ENCODE results near the gene ATAD1.
"Not testable (repeated sequence)": the region's sequence is repeated elsewhere in the genome, so short reads cannot be mapped to it uniquely, and the experiment has no call there.

The ATAD1 gene

GRCh38 chr10:87864496-87865059 lies 46.6 kb upstream of the ATAD1 start:
- peak overlapping the region; percentile 58 for H3K4me2 ChIP-seq (ENCODE audit: low read length)
- H3K27ac ChIP-seq, result peak overlapping the region; percentile 97
- peaks cover 12% of the 10 kb centered on the region for H3K4me1 ChIP-seq
- H3K27me3 ChIP-seq (ENCODE audit: control insufficient read depth, insufficient read depth, low read length), result no peaks in the 10 kb centered on the region
- H3K9ac ChIP-seq, result no peak overlapping the region
- H3K79me2 ChIP-seq, result peaks cover 11% of the 10 kb centered on the region
- H2AFZ ChIP-seq, result peak overlapping the region; percentile 50
- H3K9me3 ChIP-seq (ENCODE audit: control insufficient read depth, low read length), result no peaks in the 10 kb centered on the region
- TF ChIP-seq, protein P1, sequence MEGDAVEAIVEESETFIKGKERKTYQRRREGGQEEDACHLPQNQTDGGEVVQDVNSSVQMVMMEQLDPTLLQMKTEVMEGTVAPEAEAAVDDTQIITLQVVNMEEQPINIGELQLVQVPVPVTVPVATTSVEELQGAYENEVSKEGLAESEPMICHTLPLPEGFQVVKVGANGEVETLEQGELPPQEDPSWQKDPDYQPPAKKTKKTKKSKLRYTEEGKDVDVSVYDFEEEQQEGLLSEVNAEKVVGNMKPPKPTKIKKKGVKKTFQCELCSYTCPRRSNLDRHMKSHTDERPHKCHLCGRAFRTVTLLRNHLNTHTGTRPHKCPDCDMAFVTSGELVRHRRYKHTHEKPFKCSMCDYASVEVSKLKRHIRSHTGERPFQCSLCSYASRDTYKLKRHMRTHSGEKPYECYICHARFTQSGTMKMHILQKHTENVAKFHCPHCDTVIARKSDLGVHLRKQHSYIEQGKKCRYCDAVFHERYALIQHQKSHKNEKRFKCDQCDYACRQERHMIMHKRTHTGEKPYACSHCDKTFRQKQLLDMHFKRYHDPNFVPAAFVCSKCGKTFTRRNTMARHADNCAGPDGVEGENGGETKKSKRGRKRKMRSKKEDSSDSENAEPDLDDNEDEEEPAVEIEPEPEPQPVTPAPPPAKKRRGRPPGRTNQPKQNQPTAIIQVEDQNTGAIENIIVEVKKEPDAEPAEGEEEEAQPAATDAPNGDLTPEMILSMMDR (IDR thresholded peaks at IDR 0.05), result no peak
- peak overlapping the region; percentile 86 for H3K4me3 ChIP-seq (ENCODE audit: low read depth, low read length)
- H3K36me3 ChIP-seq (ENCODE audit: control insufficient read depth, insufficient read depth, low read length), result no peaks in the 10 kb centered on the region

GRCh38 chr10:87863951-87864495 lies 46.0 kb upstream of the ATAD1 start:
- Histone ChIP-seq H3K4me3 (ENCODE audit: low read depth, low read length) (peak overlapping the region; percentile 86), H3K4me2 (ENCODE audit: low read length) (peak overlapping the region; percentile 58), H3K4me1 (peaks cover 12% of the 10 kb centered on the region), H2AFZ (peak overlapping the region; percentile 99), H3K27ac (peak overlapping the region; percentile 97)
- H3K27me3 ChIP-seq (ENCODE audit: control insufficient read depth, insufficient read depth, low read length); H3K9me3 ChIP-seq (ENCODE audit: control insufficient read depth, low read length); H3K36me3 ChIP-seq (ENCODE audit: control insufficient read depth, insufficient read depth, low read length); H3K9ac ChIP-seq; H3K79me2 ChIP-seq: not testable (repeated sequence)

DNA sequence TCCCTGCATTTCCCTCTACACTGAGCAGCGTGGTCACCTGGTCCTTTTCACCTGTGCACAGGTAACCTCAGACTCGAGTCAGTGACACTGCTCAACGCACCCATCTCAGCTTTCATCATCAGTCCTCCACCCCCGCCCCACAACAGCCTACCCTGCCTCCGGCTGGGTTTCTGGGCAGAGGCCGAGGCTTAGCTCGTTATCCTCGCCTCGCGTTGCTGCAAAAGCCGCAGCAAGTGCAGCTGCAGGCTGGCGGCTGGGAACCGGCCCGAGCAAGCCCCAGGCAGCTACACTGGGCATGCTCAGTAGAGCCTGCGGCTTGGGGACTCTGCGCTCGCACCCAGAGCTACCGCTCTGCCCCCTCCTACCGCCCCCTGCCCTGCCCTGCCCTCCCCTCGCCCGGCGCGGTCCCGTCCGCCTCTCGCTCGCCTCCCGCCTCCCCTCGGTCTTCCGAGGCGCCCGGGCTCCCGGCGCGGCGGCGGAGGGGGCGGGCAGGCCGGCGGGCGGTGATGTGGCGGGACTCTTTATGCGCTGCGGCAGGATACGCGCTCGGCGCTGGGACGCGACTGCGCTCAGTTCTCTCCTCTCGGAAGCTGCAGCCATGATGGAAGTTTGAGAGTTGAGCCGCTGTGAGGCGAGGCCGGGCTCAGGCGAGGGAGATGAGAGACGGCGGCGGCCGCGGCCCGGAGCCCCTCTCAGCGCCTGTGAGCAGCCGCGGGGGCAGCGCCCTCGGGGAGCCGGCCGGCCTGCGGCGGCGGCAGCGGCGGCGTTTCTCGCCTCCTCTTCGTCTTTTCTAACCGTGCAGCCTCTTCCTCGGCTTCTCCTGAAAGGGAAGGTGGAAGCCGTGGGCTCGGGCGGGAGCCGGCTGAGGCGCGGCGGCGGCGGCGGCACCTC lies 45.3 kb upstream of the ATAD1 start, which contains the start of the genes KLLN and PTEN:
Gene KLLN (minus strand): TSS at position 481 of the 891 bp plus-strand sequence. CDS start 1,046 bp downstream, outside the sequence.
Gene PTEN (plus strand): TSS at position 573 of the 891 bp plus-strand sequence. CDS start 845 bp downstream, outside the sequence.
- H3K36me3 ChIP-seq (ENCODE audit: control insufficient read depth, insufficient read depth, low read length), result no peaks in the 10 kb centered on the region
- H3K79me2 ChIP-seq, result peaks cover 4% of the 10 kb centered on the region
- peaks cover 10% of the 10 kb centered on the region for H3K4me1 ChIP-seq
- peak within 1 kb of the TSS; percentile 97 for H3K4me2 ChIP-seq (ENCODE audit: low read length)
- H3K27me3 ChIP-seq (ENCODE audit: control insufficient read depth, insufficient read depth, low read length), result no peaks in the 10 kb centered on the region
- TF ChIP-seq, protein P1 (IDR thresholded peaks at IDR 0.05), result no peak
- peak within 1 kb of the TSS; percentile 97 for H3K27ac ChIP-seq
- H3K9ac ChIP-seq, result peak within 1 kb of the TSS; percentile 47
- peak within 1 kb of the TSS; percentile 86 for H3K4me3 ChIP-seq (ENCODE audit: low read depth, low read length)
- no peaks in the 10 kb centered on the region for H3K9me3 ChIP-seq (ENCODE audit: control insufficient read depth, low read length)
- H2AFZ ChIP-seq, result peak within 1 kb of the TSS; percentile 99

DNA sequence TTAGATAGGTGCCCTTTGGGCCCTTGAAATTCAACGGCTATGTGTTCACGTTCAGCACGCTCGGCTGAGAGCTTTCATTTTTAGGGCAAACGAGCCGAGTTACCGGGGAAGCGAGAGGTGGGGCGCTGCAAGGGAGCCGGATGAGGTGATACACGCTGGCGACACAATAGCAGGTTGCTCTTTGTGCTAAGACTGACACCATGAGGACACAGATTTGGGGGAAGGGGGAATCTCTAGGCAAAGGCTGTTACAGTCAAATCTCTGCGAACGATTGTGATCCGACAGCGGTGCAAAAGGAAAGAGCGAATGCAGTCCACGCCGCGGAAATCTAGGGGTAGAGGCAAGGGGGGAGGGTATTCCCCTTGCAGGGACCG lies 44.6 kb upstream of the ATAD1 start:
- no peaks in the 10 kb centered on the region for H3K36me3 ChIP-seq (ENCODE audit: control insufficient read depth, insufficient read depth, low read length)
- H3K79me2 ChIP-seq, result no peaks in the 10 kb centered on the region
- TF ChIP-seq, protein P1 (IDR thresholded peaks at IDR 0.05), result peak; percentile 9
- peaks cover 5% of the 10 kb centered on the region for H3K4me1 ChIP-seq
- H3K27me3 ChIP-seq (ENCODE audit: control insufficient read depth, insufficient read depth, low read length), result no peaks in the 10 kb centered on the region
- peak overlapping the region; percentile 97 for H3K27ac ChIP-seq
- H2AFZ ChIP-seq, result peak overlapping the region; percentile 99
- H3K4me3 ChIP-seq (ENCODE audit: low read depth, low read length), result peak overlapping the region; percentile 86
- no peaks in the 10 kb centered on the region for H3K9me3 ChIP-seq (ENCODE audit: control insufficient read depth, low read length)
- H3K4me2 ChIP-seq (ENCODE audit: low read length), result peak overlapping the region; percentile 97
- H3K9ac ChIP-seq, result peak overlapping the region; percentile 47
